H1 (cell line): ENCODE results near the gene ACTN2.

Experiments used
- HDAC2 ChIP-seq, 2 experiments: fragments of 300-600 bp in 1 of 2; sonication (generic) in 1 of 2; IDR thresholded peaks; 2 replicates each; pipeline ENCODE4 v1.6.1; 2011 to 2012; ENCODE audit warnings: low read depth in 2 of 2, low read length in 2 of 2, mild to moderate bottlenecking in 2 of 2, moderate library complexity in 2 of 2, borderline replicate concordance in 1 of 2, inconsistent platforms in 1 of 2
- POLR2A ChIP-seq, 2 experiments: IDR thresholded peaks; 1 replicate in 1 of 2; 2 replicates in 1 of 2; pipeline ENCODE4 v1.6.1; 2011; ENCODE audit warnings: low read depth in 2 of 2, low read length in 2 of 2, mild to moderate bottlenecking in 2 of 2; ENCODE audit errors: control extremely low read depth in 1 of 2
- SUZ12 ChIP-seq: fragments of 200-600 bp; sonication (generic); IDR thresholded peaks from 2 replicates; pipeline ENCODE4 v1.6.1; 2012; ENCODE audit warnings: mild to moderate bottlenecking, inconsistent platforms, low read length, moderate library complexity, mixed read lengths

GRCh38 chr1:236760986-236761385 is 74.7 kb downstream of the ACTN2 start:
- TF ChIP-seq SUZ12: no peak
- TF ChIP-seq POLR2A (IDR thresholded peaks at IDR 0.05; ENCODE audit: control extremely low read depth in 1 of 2, low read depth in 2 of 2, low read length in 2 of 2): no peak
- no peak for TF ChIP-seq HDAC2 (IDR thresholded peaks at IDR 0.05; ENCODE audit: borderline replicate concordance in 1 of 2, low read depth in 2 of 2, low read length in 2 of 2)
